C4-2B (cell line): ENCODE measurements around the gene CHD5.

Source experiments
- H3K27ac ChIP-seq: fragments of 450-650 bp; 2 replicates; pipeline ENCODE4 v1.5.1; 2017
- ZFX ChIP-seq: fragments of 450-650 bp; IDR thresholded peaks from 2 replicates; pipeline ENCODE4 v1.6.1; 2017
- TF ChIP-seq, protein P1 (sequence below): fragments of 450-650 bp; conservative IDR thresholded peaks from 2 replicates; pipeline ENCODE4 v1.5.1; 2017; ENCODE audit warnings: mild to moderate bottlenecking

CHD5 gene

DNA sequence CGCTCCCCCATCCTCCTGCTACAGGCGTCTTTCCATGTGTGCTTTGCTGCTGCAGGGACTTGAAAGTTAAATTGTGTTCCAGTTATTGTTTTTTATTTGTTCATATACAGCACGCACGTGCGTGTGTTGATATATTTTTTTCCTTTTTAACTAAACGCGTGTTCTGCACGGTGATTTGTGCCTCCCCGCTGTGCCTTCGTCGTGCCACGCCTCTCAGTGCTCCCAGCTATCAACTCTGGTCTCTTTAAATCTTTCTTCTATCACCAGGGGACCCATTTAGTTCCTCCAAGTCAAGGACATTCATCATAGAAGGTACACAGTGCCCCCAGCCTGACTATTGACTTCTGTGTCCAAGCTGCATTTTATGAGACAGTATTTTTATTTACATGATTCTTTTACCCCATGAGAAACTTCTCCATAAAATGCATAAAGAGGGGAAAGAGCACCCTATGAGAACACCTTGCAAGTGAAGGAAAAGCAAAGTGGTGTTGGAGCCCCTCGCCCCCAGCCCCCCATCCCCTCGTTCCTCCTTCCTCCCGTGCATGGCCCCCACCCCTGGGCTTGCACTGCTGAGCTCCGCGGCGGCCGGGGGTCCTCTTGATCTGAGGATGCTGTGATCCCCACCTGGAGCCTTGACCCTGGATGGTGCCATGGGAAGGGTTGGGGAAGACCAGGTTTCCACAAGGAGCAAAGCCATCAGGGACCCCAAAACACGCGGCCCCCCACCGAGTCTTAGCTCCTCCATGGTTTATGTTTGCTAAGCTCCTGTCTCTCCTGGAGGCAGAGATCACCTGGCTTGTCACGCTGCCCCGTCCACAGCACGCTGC is 88.9 kb downstream of the CHD5 start:
- TF ChIP-seq, protein P1, sequence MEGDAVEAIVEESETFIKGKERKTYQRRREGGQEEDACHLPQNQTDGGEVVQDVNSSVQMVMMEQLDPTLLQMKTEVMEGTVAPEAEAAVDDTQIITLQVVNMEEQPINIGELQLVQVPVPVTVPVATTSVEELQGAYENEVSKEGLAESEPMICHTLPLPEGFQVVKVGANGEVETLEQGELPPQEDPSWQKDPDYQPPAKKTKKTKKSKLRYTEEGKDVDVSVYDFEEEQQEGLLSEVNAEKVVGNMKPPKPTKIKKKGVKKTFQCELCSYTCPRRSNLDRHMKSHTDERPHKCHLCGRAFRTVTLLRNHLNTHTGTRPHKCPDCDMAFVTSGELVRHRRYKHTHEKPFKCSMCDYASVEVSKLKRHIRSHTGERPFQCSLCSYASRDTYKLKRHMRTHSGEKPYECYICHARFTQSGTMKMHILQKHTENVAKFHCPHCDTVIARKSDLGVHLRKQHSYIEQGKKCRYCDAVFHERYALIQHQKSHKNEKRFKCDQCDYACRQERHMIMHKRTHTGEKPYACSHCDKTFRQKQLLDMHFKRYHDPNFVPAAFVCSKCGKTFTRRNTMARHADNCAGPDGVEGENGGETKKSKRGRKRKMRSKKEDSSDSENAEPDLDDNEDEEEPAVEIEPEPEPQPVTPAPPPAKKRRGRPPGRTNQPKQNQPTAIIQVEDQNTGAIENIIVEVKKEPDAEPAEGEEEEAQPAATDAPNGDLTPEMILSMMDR, result no peak
- TF ChIP-seq ZFX, result no peak
- H3K27ac ChIP-seq, result no peak overlapping the region

DNA sequence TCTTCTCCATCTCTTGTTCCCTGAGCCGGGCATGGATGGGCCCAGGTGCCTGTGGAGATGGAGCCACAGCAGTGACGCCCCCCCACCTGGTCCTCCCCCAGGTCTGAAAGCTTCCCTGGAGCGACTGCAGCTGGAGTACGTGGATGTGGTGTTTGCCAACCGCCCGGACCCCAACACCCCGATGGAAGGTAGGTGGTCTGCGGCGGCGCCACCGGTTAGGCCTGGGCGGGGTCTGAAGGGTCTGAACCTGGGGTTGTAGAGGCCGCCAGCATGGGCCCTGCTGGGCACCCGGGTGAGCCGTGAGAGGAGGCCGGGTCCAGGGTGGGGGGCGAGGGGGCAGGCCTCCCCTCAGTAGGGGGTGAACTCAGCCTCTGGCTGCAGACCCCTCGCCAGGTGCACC is 89.8 kb downstream of the CHD5 start:
- H3K27ac ChIP-seq, result no peak overlapping the region
- no peak for TF ChIP-seq ZFX
- TF ChIP-seq, protein P1, result no peak

DNA sequence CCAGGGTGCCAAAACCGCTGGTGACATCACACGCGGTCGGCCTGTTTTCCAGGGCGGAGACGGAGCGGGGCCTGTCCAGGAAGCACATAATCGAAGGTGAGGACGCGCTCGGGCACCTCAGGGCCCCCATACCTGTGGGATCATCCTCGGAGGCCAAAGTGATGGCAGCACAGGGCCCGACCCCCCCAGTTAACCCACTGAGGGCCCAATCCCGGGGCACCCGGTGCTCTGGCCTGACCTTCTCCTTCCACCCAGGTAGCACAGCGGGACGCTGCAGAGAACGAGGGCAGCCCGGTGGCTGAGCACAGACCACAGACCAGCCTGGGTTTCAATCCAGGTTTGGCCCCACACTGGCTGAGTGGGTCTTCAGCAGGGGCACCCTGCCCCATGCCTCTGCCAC is 91.2 kb downstream of the CHD5 start:
- H3K27ac ChIP-seq, result no peak overlapping the region
- no peak for TF ChIP-seq ZFX
- TF ChIP-seq, protein P1, result no peak

DNA sequence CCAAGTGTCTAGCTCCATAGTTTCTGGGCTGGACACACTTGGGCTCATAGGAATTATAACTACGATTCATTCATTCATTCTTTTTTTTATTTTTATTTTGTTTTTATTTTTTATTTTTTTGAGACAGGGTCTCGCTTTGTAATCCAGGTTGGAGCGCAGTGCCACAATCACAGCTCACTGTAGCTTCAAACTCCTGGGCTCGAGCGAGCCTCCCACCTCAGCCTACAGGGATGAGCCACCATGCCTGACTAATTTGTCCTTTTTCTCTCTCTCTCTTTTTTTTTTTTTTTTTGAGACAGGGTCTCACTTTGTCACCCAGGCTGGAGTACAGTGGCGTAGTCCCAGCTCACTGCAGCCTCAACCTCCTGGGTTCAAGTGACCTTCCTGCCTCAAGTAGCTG is 92.2 kb downstream of the CHD5 start:
- TF ChIP-seq ZFX, result no peak
- TF ChIP-seq, protein P1, result no peak
- H3K27ac ChIP-seq, result no peak overlapping the region

DNA sequence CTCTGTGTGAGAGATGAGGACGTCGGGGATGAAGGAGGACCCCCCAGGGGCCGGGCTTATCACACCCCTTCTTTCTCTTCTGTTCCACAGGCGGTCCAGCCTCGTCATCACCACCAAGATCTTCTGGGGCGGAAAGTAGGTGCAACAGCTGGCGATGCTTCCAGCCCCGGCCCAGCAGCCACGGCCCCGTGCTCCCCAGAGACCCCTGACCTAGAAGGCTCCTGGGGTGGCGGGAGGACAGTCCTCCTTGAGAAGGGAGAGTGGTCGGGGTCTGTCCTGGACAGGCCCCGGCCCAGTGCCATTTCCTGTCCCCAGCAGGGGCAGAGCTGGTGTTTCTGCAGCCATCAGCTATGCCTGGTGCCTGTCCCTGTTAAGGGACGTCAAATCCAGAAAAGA is 92.7 kb downstream of the CHD5 start:
- TF ChIP-seq, protein P1, result no peak
- TF ChIP-seq ZFX, result no peak
- no peak overlapping the region for H3K27ac ChIP-seq

DNA sequence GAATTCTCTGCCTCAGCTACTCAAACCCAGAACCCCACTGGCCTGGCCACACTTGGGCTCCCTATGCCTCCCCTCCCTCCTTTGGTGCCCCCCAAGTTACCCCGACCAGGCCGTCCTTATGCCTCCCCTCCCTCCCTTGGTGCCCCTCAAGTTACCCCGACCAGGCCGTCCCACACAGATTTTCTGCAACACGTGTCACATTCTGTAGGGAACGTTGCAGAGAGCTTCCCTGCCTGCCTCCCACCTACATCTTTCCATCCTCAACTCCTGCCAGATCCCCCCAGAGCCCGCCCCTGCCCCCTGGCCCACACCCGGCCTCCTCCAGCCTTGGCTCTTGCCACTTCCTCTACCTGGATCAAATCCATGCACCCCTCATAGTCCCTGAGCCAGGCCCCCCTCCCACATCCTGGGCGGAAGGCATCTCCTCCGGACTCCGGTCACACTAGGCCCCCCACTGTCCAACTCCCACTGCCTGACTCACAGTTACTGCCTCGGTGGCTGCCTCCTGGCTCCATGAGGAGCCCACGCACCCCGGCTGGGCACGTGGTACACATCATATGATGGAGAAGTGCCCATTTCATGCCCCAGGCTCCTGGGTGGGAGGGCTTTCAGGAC is 93.3 kb downstream of the CHD5 start:
- TF ChIP-seq ZFX, result no peak

DNA sequence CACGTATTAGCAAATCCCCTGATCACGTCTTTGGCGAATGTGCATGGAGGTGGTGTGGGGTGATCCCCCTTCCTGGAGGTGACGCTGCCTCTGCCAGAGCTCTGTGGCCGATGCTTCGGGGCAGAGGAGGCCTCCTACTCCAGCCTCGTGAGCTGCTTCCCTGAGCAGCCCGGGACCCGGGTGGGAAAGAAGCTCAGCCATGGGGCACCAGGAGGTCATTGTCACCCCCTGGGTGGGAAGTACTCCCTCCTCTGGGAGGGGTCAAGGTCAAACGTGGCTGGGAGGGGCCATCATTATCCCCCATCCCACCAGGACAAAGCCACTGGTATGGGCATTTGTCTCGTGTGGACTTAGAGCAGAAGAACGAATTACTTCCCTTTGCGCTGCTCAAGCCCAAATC is 93.8 kb downstream of the CHD5 start:
- TF ChIP-seq, protein P1, result no peak
- TF ChIP-seq ZFX, result no peak
- no peak overlapping the region for H3K27ac ChIP-seq

More for the DNA sequence above, 93.3 kb downstream of the CHD5 start:
- H3K27ac ChIP-seq, result no peak overlapping the region
